Urothelium cell line (cell line): Measurements from ENCODE around the gene LIMS1.
"Not testable (repeated sequence)": the region's sequence is repeated elsewhere in the genome, so short reads cannot be mapped to it uniquely, and the experiment has no call there.

Experiments used
- DNase-seq: peaks from one replicate; pipeline ENCODE4 v3.0.0; 2011; ENCODE audit warnings: low spot score, mixed read lengths
- FAIRE-seq: peaks from 2 replicates; lab custom pipeline; 2011; peaks lifted over from hg19 to GRCh38; lab: Jason Lieb, UNC

The LIMS1 gene

DNA sequence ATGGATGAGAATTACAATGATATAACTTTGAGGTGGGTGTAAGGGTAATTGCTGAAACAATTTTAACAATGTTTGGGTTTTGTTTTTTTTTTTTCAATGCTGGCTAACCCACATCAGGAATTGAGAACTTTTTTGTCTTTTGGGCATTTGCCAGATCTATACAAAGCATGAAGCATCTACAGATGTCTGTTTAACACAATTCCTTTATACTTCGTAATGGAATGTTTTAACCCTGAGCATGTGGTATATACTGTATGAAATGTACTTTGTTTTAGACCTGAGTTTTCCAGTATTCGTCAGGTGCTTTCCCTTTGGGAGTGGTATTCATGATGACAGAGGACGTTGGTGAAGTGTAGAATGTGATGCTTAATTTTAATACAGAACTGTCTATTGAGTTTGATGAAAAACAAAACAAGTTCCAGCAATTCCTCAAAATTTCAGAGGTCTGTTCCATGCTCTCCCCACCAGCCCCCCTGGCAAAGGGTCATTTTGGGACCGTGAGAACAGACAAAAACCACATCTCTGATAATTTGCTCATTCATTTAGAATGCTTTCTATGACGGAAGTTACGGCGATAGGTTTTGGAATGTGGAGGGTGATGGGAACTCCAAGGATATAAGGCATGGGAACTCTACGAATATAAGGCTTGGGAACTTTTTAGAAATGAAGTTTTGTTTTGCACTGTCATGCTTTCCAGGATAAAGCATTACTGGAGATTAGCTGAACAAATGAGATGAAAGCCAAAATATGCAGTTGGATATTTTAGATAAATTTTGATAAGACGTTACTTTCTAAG is 14.1 kb downstream of the LIMS1 start:
- FAIRE-seq (no peak), DNase-seq (no peak)

- no peak for FAIRE-seq
- no peak for DNase-seq
These were observed 18.3 kb downstream of the LIMS1 start for GRCh38 chr2:108552566-108552965.

DNA sequence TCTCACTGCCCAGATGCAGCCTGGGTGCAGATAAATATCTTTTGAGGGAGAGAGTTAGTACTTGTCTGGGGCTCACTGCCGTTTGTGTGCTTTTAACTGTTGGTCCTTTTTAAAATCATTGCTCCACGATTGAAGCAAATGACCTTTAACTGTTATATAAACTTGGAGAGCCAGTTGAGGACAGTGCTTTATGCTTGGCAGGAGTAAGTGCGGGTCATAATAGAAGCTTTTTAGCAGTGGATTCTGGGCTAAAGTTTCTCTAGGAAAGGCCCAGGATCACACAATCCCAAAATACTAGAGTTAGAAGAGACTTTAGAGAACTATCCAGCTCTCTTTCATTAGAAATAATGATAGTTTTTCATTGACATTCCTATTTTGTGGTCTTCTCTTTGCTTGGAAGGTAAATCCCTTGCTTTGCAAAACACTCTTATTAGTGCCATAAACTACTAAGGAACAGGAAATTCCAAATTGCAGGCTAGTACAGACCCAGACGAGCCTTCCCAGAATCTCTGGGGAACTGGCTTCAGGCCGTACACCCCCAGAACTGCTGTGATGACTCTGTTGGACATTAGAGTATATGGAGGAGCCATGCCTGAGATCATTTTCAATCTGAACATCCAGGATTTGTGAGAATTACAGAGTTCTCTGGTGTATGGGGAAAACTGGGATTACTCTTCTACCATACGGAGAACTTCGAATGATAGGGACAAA is 19.1 kb downstream of the LIMS1 start:
- FAIRE-seq = no peak
- DNase-seq = no peak

GRCh38 chr2:108554528-108554927 is 20.3 kb downstream of the LIMS1 start:
- DNase-seq = no peak
- no peak for FAIRE-seq

- no peak for FAIRE-seq
These were observed 21.3 kb downstream of the LIMS1 start for GRCh38 chr2:108555572-108555971.

DNA sequence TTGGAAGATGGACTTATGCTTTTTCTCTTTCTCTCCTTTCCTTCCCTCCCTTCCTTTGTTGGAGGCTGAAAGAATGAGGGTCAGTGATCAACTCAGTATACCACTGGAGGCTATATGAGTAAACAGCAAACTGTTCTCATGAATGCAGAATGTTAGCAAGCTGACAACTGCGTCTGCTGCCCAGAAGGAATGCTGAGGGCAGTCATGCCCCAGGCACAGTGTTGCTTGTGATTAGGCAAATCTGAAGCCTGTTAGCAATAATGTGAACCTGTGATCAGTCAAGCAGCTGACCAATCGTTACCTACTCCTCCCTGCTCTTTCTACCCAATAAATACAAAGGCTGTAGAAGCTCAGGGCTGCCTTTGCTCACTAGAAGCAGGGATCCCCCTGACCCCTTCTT is 22.3 kb downstream of the LIMS1 start:
- DNase-seq, FAIRE-seq: not testable (repeated sequence)

More at GRCh38 chr2:108555572-108555971, 21.3 kb downstream of the LIMS1 start:
- DNase-seq = no peak

- FAIRE-seq (no peak), DNase-seq (no peak)
These were observed 26.1 kb downstream of the LIMS1 start for GRCh38 chr2:108560241-108560811.

- FAIRE-seq (no peak), DNase-seq (no peak)
These were observed 26.7 kb downstream of the LIMS1 start for GRCh38 chr2:108560895-108561530.

GRCh38 chr2:108562274-108562673 is 28.0 kb downstream of the LIMS1 start:
- no peak for FAIRE-seq
- DNase-seq = no peak

- DNase-seq (no peak), FAIRE-seq (no peak)
These were observed 30.2 kb downstream of the LIMS1 start for GRCh38 chr2:108564510-108564909.

DNA sequence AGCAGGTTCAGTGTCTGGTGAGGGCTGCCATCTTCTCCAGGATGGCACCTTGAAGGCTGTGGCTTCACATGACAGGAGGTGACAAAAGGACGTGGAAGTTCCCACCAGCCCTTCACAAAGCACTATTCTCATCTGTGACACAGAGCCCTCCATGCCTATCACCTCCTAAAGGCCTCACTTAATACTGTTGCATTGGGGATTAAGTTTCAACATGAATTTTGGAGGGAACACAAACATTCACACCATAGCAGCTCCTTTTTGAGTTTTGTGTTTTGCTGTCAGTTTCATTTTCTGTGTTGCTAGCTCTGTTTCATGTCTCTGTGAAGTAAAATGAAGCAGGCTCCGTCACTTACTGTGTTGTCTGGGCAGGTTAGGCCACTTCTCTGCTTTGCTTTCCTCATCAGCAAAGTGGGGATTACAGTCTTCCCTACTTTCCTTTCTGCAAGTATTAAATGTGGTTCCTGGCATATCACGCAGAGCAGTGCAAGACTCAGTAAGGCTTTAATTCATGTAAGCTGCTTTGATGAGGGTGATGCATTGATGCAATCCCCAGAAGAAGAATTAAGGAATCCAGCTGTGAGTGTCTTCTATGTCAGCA is 31.6 kb downstream of the LIMS1 start:
- FAIRE-seq (no peak), DNase-seq (no peak)

- FAIRE-seq = no peak
- peak; percentile 44 for DNase-seq
These were observed 36.1 kb downstream of the LIMS1 start for GRCh38 chr2:108570416-108570815.

GRCh38 chr2:108571286-108571685 is 37.0 kb downstream of the LIMS1 start:
- no peak for DNase-seq
- FAIRE-seq = no peak

GRCh38 chr2:108573061-108573460 is 38.8 kb downstream of the LIMS1 start:
- no peak for DNase-seq
- no peak for FAIRE-seq

GRCh38 chr2:108574332-108574731 is 40.1 kb downstream of the LIMS1 start:
- FAIRE-seq (no peak), DNase-seq (no peak)

DNA sequence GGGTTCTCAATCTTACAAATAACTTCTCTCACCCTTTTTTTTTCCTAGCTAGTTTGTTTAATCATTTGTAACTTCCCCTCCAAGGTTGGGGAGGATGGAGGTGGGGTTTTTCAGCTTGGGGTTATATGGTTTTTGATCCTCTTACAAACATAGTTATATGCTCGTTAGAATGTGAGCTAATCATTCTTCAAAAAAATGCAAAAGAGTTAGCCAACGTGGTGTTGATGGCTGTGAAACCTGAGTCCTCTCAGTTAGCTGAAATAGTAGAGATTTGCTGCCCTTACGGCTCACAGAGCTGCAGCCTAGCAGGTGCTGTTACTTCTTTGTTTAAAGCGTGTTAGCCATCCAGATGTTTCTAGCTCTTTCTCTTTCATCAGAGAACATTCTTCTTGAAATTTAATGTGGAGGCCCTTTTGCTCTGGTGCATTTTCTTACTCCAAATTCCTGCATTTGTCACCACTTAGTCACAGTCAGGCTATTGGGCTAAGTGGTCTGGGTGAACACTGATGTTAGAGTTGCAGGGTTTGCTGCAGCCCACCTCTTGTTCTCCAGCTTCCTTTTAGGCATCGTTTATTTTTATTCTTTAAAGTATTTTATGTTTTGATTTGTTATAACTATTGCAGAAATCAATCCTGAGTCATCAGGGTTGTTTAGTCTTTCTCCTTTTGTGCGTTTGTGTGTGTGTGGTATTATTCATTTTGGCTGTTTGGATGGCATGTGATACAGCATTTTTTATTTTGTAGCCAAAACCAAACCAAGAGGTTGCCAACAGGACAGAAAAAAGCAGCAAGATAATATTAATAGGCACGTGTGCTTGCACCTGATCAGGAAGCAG is 41.1 kb downstream of the LIMS1 start:
- DNase-seq = peak; percentile 55
- no peak for FAIRE-seq

DNA sequence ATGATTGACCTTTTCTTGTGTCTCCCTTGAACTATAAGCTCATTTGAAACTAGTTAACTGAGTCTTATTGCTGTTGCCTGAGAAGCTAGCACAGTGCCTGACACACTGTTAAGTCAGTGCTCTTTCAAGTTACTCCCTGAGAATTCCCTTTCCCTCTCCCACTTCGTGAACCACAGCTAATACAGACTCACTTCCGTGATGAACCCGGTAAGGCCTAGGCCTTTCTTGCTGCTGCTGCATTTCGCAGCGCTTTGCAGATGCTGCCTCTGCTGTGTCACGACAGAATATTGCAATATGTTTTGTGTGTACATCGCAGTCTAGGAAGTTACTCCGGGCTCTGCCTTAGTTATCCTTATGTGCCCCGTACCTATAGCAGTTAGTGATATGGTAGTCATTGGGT is 42.8 kb downstream of the LIMS1 start:
- no peak for FAIRE-seq
- DNase-seq = no peak

DNA sequence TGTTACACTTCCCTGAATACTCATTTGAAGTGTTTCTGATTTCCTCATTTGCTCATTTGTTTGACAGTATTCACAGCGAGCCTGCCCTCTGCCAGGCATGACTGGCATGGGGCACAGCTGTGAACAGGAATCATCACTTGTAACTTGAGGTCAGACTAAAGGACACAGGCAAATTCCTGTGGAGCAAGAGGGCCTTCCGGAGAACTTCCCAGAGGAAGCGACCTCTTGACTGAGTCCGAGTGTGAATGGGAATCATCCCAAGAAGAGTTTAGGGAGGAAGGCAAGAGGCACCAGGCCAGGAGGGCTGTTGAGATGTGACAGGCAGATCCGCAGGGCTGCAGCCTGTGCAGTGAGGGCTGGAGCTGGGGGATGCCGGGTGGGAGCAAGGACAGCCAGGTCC is 45.4 kb downstream of the LIMS1 start:
- DNase-seq (no peak), FAIRE-seq (no peak)

- DNase-seq = no peak
- peak; percentile 35 for FAIRE-seq
These were observed 45.8 kb downstream of the LIMS1 start for GRCh38 chr2:108580050-108580449.

- DNase-seq (peak; percentile 76), FAIRE-seq (no peak)
These were observed 49.7 kb downstream of the LIMS1 start for GRCh38 chr2:108583903-108584520.
